GM19025 (cell line): ENCODE data around the gene PRSS57.

Experiments
- ATAC-seq: cut with Tn5 transposase; IDR thresholded peaks from one replicate; pipeline ENCODE4 v1.9.1; 2021; ENCODE audit warnings: mild to moderate bottlenecking, low read depth, moderate library complexity; ENCODE audit not compliant: unreplicated experiment

PRSS57 gene

GRCh38 chr19:639253-640160 is 55.7 kb downstream of the PRSS57 start, which contains the start of gene FGF22:
Gene FGF22 (plus strand): TSS chr19:639879. CDS start chr19:639926, 47 bp downstream.
- peak; percentile 63 for ATAC-seq

GRCh38 chr19:638906-639252 is 56.4 kb downstream of the PRSS57 start:
- no peak for ATAC-seq
